HL-60/S4 (cell line): ENCODE data around the gene CFAP157.
"Not testable (repeated sequence)": the region's sequence is repeated elsewhere in the genome, so short reads cannot be mapped to it uniquely, and the experiment has no call there.

Experiments used
- in situ Hi-C: fragments of 300-500 bp; cut with MboI; formaldehyde crosslinking; loops from 2 replicates; pipeline ENCODE4 v1.14.3; 2022; ENCODE audit warnings: low sequenced_read_pairs

CFAP157 gene

GRCh38 chr9:127756233-127756632, 49.4 kb downstream of the CFAP157 start:
- in situ Hi-C loops: no loop called here

- in situ Hi-C loops: not testable (repeated sequence)
Observed at GRCh38 chr9:127756776-127757175, 50.0 kb downstream of the CFAP157 start.

GRCh38 chr9:127758843-127759242, 52.1 kb downstream of the CFAP157 start:
- in situ Hi-C loops: no loop called here

- in situ Hi-C loops: no loop called here
Observed at GRCh38 chr9:127761061-127761460, 54.3 kb downstream of the CFAP157 start.

- in situ Hi-C loops: no loop called here
Observed at GRCh38 chr9:127761491-127761956, 54.7 kb downstream of the CFAP157 start.

GRCh38 chr9:127762111-127762676, 55.4 kb downstream of the CFAP157 start:
- in situ Hi-C loops: no loop called here

GRCh38 chr9:127763918-127764384, 57.2 kb downstream of the CFAP157 start:
- in situ Hi-C loops: no loop called here

GRCh38 chr9:127765418-127765817, 58.6 kb downstream of the CFAP157 start:
- in situ Hi-C loops: no loop called here
